ENCODE data around the gene RHBDL1. TPM values are rescaled to one million over a fixed set of nuclear protein-coding genes. Genes with fewer than 3 reads are reported as not detected.

RHBDL1 gene
- total and polyA plus RNA-seq, 2 of the 8 experiments (the other 6 are each of a cell fraction or from before 2014, with no cell fraction given): 4.0 to 8.1 TPM

- Histone ChIP-seq H3K9ac (replicated peaks in 1 of 4; ENCODE audit: extremely low read depth in 1 of 4, low read depth in 3 of 4, low read length in 3 of 4) (no peak overlapping the region), H3K4ac (replicated peaks; ENCODE audit: insufficient read length, low read depth, low read length) (no peak overlapping the region), H3K14ac (ENCODE audit: insufficient read length) (no peak overlapping the region), H2BK15ac (ENCODE audit: low read length) (no peak overlapping the region), H2BK20ac (ENCODE audit: low read length) (no peak overlapping the region), H2BK120ac (replicated peaks; ENCODE audit: low read depth, low read length) (no peak overlapping the region), H2AK5ac (ENCODE audit: low read depth, low read length) (no peak overlapping the region), H4K5ac (ENCODE audit: insufficient read length, low read depth, low read length) (no peak overlapping the region), H3K27me3 (replicated peaks in 1 of 4; ENCODE audit: control insufficient read depth in 3 of 4, extremely low read depth in 1 of 4, insufficient read depth in 3 of 4, low read length in 3 of 4) (peaks cover 57 to 84% (median 79%) of the 10 kb centered on the region in 4 experiments), H3K27ac (ENCODE audit: low read depth, low read length) (no peak overlapping the region), H3K9me3 (ENCODE audit: insufficient read depth in 2 of 2, low read depth in 1 of 2, low read length in 1 of 2) (no peaks in the 10 kb centered on the region), H3K79me1 (ENCODE audit: low read depth, low read length) (no peaks in the 10 kb centered on the region), H3K79me2 (ENCODE audit: control insufficient read depth in 1 of 2, insufficient read depth in 2 of 2, low read length in 2 of 2) (no peaks in the 10 kb centered on the region), H3K56ac (replicated peaks; ENCODE audit: insufficient read length, low read depth, low read length) (no peak overlapping the region), H4K91ac (replicated peaks; ENCODE audit: insufficient read length, low read length) (no peak overlapping the region), H3K23ac (ENCODE audit: insufficient read length) (no peak overlapping the region), H2AFZ (ENCODE audit: low read length) (no peak overlapping the region), H4K20me1 (replicated peaks in 1 of 2; ENCODE audit: control insufficient read depth in 1 of 2, insufficient read depth in 2 of 2, low read length in 2 of 2) (peaks cover 8 to 27% of the 10 kb centered on the region in 2 experiments), H3K4me2 (ENCODE audit: insufficient read depth in 1 of 2, low read depth in 2 of 2, low read length in 2 of 2) (no peak overlapping the region), H3K23me2 (ENCODE audit: low read depth, low read length) (peaks cover 12% of the 10 kb centered on the region; the same call in 1 of the 2 replicates), H3K4me3 (ENCODE audit: extremely low read depth in 1 of 4, insufficient read depth in 2 of 4, low read depth in 3 of 4, low read length in 4 of 4) (no peak overlapping the region), H3K18ac (ENCODE audit: extremely low read depth, low read length) (no peak overlapping the region), H4K8ac (ENCODE audit: extremely low read depth, insufficient read depth, low read length) (no peak overlapping the region), H3K4me1 (replicated peaks in 1 of 4; ENCODE audit: control insufficient read depth in 3 of 4, insufficient read depth in 4 of 4, low read length in 3 of 4) (peaks cover 0 to 8% (median 2%) of the 10 kb centered on the region in 4 experiments; a peak in 4 of 7 replicates), H3K36me3 (ENCODE audit: control insufficient read depth in 2 of 4, insufficient read depth in 4 of 4, low read length in 3 of 4) (no peaks in the 10 kb centered on the region), H2BK5ac (ENCODE audit: low read depth, low read length) (no peak overlapping the region), H2BK12ac (ENCODE audit: low read depth, low read length) (no peak overlapping the region)
- 94% methylated on average over 19 of the region's 19 CpGs; no CpG with 5 or more reads in 1 of the 2 experiments for WGBS, 2 experiments (ENCODE audit: extremely low coverage in 1 of 2, insufficient coverage in 1 of 2, insufficient read length in 1 of 2, insufficient replicate concordance in 2 of 2, low coverage in 1 of 2, low lambda C conversion rate in 2 of 2, missing lambda C conversion rate in 1 of 2)
- DNase-seq (ENCODE audit: low read depth in 1 of 2, low spot score in 2 of 2) (no peak), FAIRE-seq (no peak)
- ChIA-PET POLR2A (ENCODE audit: partially characterized antibody) (interaction anchor here (1.0 to 4.5 kb wide), 6 partner anchors 8 to 82 kb away, joined by 3 to 30 read pairs (median 5); partner anchors contain the start of genes ANTKMT, JMJD8 and WDR24), CTCF (ENCODE audit: partially characterized antibody) (interaction anchor here (0.7 to 33.4 kb wide), 7 partner anchors 10 to 83 kb away, joined by 3 to 977 read pairs (median 5); partner anchors contain the start of genes ANTKMT, CCDC78, CIAO3 and HAGHL)
- TF ChIP-seq CBX8 (IDR thresholded peaks at IDR 0.05; ENCODE audit: borderline replicate concordance, low read depth, low read length): no peak
- TF ChIP-seq MAX (IDR thresholded peaks at IDR 0.05): no peak
- TF ChIP-seq RBBP5 (IDR thresholded peaks at IDR 0.05; ENCODE audit: borderline replicate concordance, low read depth, low read length): no peak
- no peak for TF ChIP-seq PHF8 (conservative IDR thresholded peaks at IDR 0.05; ENCODE audit: low read depth, low read length)
- no peak for TF ChIP-seq RXRA (IDR thresholded peaks at IDR 0.05; ENCODE audit: insufficient read depth, low read depth, low read length)
- TF ChIP-seq SP1 (IDR thresholded peaks at IDR 0.05; ENCODE audit: low read depth, low read length): no peak
- no peak for TF ChIP-seq FOSL1 (IDR thresholded peaks at IDR 0.05; ENCODE audit: insufficient read depth, low read depth, low read length)
- TF ChIP-seq KDM1A (IDR thresholded peaks at IDR 0.05; ENCODE audit: borderline replicate concordance, low read length): no peak
- TF ChIP-seq RNF2 (IDR thresholded peaks at IDR 0.05; ENCODE audit: borderline replicate concordance, low read depth, low read length, missing control alignments, poor library complexity, severe bottlenecking): no peak
- no peak for TF ChIP-seq JUND (IDR thresholded peaks at IDR 0.05; ENCODE audit: low read length)
- TF ChIP-seq POLR2A (IDR thresholded peaks at IDR 0.05; ENCODE audit: control extremely low read depth in 1 of 2, low read depth in 2 of 2, low read length in 2 of 2): no peak
- TF ChIP-seq RAD21 (IDR thresholded peaks at IDR 0.05 in 1 of 2, conservative IDR thresholded peaks at IDR 0.05 in 1 of 2; ENCODE audit: low read depth in 2 of 2, low read length in 2 of 2): no peak
- no peak for TF ChIP-seq CREB1 (IDR thresholded peaks at IDR 0.05)
These were observed 26.9 kb downstream of the RHBDL1 start for GRCh38 chr16:702341-702740.
